Measurements from ENCODE around the gene U2AF1.
"Not testable (repeated sequence)": the region's sequence is repeated elsewhere in the genome, so short reads cannot be mapped to it uniquely, and the experiment has no call there.

The U2AF1 gene

GRCh38 chr21:43076023-43076637, 31.2 kb downstream of the U2AF1 start:
- DNase-seq: not testable (repeated sequence)

- not testable (repeated sequence) for DNase-seq
Measured at GRCh38 chr21:43075170-43076022, 32.0 kb downstream of the U2AF1 start, which contains the start of gene CBS. Gene CBS (minus strand): TSS chr21:43075835. CDS start chr21:43072193, 3,642 bp downstream.

- DNase-seq: not testable (repeated sequence)
Measured at GRCh38 chr21:43074401-43075169, 32.8 kb downstream of the U2AF1 start.

GRCh38 chr21:43072742-43073141, 34.6 kb downstream of the U2AF1 start:
- DNase-seq: not testable (repeated sequence)

- not testable (repeated sequence) for DNase-seq
Measured at GRCh38 chr21:43069682-43070081, 37.7 kb downstream of the U2AF1 start.

GRCh38 chr21:43068065-43068464, 39.3 kb downstream of the U2AF1 start:
- DNase-seq: not testable (repeated sequence)

GRCh38 chr21:43066690-43067089, 40.7 kb downstream of the U2AF1 start:
- not testable (repeated sequence) for DNase-seq

GRCh38 chr21:43065991-43066390, 41.4 kb downstream of the U2AF1 start:
- not testable (repeated sequence) for DNase-seq

GRCh38 chr21:43064265-43064917, 43.0 kb downstream of the U2AF1 start:
- DNase-seq: not testable (repeated sequence)

- DNase-seq: not testable (repeated sequence)
Measured at GRCh38 chr21:43062955-43063664, 44.3 kb downstream of the U2AF1 start.

- DNase-seq: not testable (repeated sequence)
Measured at GRCh38 chr21:43053112-43053511, 54.3 kb downstream of the U2AF1 start.

- DNase-seq: not testable (repeated sequence)
Measured at GRCh38 chr21:43045876-43046821, 61.2 kb downstream of the U2AF1 start.

GRCh38 chr21:43045165-43045875, 62.0 kb downstream of the U2AF1 start:
- DNase-seq: not testable (repeated sequence)

GRCh38 chr21:43044547-43044946, 62.8 kb downstream of the U2AF1 start:
- not testable (repeated sequence) for DNase-seq

GRCh38 chr21:43043291-43043690, 64.1 kb downstream of the U2AF1 start:
- not testable (repeated sequence) for DNase-seq

All from NCI-H524 treated with DMSO at 0.1 percent for 48 hours (cell line).